ENCODE measurements around the gene ZBTB5.

ZBTB5 gene

GRCh38 chr9:37422289-37423104 is 42.8 kb downstream of the ZBTB5 start, which contains the start of gene GRHPR:
TSS of gene GRHPR (plus strand) at chr9:37422696. CDS start at chr9:37422751, 55 bp downstream.
- peak; percentile 94 for DNase-seq

- no peak for DNase-seq
These were observed 43.3 kb downstream of the ZBTB5 start for GRCh38 chr9:37421914-37422288.

GRCh38 chr9:37420271-37421215 is 44.7 kb downstream of the ZBTB5 start:
- DNase-seq: no peak

GRCh38 chr9:37419204-37419603 is 46.0 kb downstream of the ZBTB5 start:
- no peak for DNase-seq

DNA sequence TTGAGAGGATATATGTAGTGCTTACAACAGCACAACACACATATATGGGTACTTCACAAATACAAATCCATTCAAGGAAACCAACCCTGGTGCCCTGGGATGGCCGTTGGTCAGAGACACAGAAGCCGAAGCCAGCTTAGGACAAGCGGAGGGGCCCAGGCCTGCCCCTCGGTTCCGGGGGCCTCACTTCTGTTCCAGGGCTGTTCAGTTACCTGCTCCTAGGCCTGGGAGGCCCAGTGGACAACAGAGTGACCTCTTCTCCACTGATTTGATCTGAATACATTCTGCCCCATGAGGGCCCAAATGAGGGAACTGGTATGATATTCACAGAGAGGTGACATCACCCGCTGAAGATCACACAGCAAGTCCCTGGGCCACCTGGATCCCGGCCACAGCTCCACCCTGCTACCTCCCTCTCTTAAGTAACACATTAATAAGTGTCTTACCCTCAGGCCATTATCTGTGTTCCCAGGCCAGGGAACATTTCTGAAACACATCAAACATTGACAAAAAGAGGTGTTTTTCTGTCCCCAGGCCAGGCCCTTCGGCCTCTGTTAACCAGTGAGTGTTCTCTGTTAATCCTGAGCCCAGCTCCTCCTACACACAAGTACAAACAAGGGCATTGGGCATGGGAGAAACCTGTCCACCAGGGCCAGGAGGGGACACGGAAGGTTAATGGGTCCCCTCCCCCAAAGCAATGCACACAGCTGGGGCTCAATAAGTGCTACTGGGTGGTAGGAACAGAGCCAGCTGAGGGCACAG is 47.2 kb downstream of the ZBTB5 start:
- no peak for DNase-seq

GRCh38 chr9:37417252-37417803 is 47.9 kb downstream of the ZBTB5 start:
- no peak for DNase-seq

GRCh38 chr9:37415011-37415719 is 50.1 kb downstream of the ZBTB5 start:
- DNase-seq: peak; percentile 80

GRCh38 chr9:37414503-37414943 is 50.7 kb downstream of the ZBTB5 start:
- no peak for DNase-seq

GRCh38 chr9:37413311-37413710 is 51.9 kb downstream of the ZBTB5 start:
- no peak for DNase-seq

DNA sequence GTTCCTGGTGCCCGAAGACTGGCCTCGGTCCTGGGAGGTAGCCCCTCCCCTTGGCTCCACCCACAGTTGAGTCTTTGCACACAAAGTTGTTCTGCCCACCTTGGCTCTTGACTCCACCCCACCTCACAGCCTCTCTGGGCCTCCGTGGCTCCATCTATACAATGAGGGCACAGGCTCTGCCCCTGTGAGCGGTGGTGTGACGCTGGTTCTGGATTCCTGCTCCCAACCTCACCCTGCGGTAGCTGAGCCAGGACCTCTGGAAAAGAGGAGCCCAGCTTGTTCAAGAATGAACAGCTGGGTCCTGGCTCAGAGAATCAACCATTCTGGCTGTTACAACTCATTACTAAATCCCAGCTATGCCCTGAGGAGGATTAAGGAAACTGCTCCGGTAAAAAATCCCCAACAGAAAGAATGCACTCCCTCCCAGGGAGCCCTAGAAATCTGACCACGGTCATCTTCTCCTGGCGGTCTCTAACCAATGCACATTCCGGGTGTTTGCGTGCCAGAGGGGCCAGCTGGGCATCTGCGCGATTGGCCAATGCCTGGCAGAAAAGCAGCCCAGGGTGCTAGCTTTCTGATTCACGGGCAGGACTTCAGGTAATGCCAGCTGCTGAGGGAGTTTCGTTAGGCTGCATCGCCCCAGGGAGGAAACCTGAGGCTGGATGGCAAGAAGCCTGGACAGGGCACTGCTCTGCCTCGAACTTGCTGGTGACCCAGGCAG is 52.7 kb downstream of the ZBTB5 start:
- no peak for DNase-seq

DNA sequence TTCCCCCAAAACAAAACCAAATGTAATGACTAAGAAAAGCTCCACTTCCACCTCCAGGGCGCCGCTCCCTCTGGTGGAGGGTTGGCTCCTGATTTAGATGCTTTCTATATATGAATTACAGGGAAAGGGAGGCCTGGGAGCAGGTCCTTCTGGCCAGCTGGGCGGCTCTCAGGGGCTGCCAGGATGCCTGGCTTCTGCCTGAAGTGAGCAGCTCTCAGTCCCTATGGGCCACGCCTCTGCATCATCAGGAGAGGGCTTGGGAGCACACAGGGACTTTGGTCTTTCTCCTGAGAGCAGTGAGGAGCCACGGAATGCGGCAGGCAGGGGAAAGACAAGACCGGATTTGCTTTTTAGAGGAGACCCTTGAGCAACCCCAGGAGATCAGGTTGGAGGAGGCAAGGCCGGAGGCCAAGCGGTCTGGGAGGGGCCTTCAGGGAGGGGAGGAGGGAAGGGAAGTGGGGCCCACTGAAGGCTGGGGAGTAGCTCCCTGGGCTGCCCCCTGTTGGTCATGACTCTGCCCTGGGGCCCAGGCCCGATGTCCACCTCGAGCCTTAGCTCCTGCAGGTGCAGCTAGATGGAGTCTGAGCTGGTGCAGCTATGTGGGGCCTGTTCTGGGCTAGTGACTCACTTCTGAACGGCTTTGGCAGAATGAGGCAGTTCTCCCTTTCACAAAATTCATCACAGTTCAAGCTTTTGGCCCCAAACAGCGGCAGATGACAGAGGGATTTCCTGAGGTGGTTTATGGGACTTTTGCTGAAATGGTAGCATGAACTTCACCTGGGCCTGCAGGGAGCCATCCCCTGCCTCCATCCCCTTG is 54.1 kb downstream of the ZBTB5 start:
- no peak for DNase-seq

DNA sequence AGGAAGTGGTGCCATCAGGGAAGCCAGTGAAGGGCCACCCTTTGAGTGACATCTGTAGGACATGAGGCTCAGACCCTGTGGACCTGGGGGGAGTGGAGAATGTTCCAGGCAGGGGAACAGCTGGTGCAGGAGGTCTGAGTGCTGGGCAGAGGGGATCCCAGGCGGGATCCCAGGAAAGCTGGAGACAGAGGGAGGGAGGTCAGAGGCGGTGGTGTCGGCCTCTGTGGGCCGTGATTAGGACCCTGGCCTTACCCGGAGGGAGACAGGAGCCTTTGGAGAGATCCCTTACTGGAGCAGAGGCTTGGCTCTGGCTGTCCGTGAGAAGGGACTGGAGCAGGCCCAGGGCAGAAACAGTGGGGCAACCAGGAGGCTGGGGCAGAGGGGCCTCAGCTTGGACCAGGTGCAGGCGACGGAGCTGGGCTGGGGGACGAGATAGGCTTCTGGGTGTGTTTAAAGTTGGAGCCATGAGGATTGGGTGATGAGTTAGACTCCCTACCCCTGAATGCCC is 54.8 kb downstream of the ZBTB5 start:
- DNase-seq: no peak

- no peak for DNase-seq
These were observed 56.1 kb downstream of the ZBTB5 start for GRCh38 chr9:37408933-37409710.

GRCh38 chr9:37407468-37407867 is 57.8 kb downstream of the ZBTB5 start:
- no peak for DNase-seq

DNA sequence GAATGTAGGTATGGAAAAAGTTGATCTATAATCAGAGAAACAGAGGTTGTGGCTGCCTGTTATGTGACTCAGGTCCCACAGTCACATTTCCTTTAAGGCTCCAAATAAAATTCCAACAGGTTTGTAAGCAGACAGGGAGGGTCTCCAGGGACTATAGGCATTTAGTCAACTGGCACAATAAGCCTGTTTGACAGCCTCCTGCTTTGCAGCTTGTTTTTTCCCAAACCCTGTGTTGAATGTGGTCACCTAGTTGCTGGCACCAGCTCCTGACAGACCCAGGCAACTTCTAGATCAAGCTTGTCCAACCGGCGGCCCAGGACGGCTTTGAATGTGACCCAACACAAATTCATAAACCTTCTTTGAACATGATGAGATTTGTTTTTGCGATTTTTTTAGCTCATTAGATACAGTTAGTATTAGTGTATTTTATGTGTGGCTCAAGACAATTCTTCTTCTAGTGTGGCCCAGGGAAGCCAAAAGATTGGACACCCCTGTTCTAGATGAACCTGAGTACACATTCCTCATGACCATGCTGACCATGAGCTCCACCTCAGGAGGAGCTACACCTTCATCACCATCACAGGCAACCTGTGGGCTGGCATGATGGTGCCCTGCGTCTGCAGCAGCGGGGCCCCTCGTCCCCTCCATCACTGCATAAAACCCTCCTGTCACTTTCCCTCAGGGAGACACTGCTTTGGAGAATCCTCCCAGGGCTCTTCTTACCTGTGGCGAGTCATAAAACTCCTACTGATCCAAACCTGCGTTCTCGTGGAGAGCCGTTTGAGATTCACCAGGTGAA is 58.4 kb downstream of the ZBTB5 start:
- no peak for DNase-seq

DNA sequence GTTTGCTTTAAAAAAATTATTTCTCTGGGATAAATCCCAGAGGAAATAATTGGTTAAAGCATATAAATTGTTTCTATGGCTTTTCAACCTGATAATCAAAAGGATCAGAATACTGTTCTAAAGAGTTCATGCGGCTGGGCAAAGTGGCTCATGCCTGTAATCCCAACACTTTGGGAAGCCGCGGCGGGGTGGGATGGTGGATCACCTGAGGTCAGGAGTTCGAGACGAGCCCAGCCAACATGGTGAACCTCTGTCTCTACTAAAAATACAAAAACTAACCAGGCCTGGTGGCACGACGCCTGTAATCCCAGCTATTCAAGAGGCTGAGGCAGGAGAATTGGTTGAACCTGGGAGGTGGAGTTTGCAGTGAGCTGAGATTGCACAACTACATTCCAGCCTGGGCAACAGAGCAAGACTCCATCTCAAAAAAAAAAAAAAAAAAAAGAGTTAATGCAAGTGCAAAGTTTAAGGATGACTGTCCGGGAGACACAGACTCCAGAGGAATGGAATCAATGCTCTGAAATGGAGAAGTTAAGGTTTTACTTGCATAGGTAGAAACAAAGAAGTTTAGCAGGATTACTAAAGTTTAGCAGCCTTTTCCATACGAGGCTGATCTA is 59.4 kb downstream of the ZBTB5 start:
- no peak for DNase-seq

DNA sequence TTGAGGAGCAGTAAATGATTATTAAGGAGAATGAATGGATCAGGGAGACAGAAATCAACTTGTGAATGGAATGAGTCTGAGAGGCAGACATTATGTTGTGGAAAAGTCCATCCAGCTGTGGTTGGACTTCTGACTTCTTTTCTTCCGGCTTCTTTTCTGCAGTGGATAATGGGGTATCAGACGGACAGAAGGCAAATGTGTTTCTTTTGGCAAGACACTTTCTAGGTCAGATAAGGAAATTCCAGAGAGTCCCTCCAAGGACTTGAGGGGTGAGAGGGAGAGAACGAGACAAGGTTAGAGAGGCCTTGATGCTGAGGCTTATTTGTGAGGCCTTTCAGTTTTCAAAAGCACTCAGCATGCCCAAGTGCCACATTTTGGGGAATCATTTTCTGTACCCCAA is 59.9 kb downstream of the ZBTB5 start:
- DNase-seq: no peak

- no peak for DNase-seq
These were observed 60.7 kb downstream of the ZBTB5 start for GRCh38 chr9:37404590-37404989.
